MM.1S (cell line): ENCODE data around the gene SLC5A5.

Experiments used
- CTCF ChIP-seq: fragments of 300-600 bp; sonication (generic); IDR thresholded peaks from 2 replicates; pipeline ENCODE4 v1.5.1; 2016; ENCODE audit warnings: antibody characterized with exemption, low read length, mixed read lengths
- EZH2 ChIP-seq: fragments of 300-600 bp; sonication (generic); optimal IDR thresholded peaks from 2 replicates; pipeline ENCODE3; 2017; ENCODE audit warnings: low read depth, mild to moderate bottlenecking, antibody characterized with exemption, low read length, mixed read lengths

GRCh38 chr19:17843908-17844490 is 27.7 kb upstream of the SLC5A5 start:
- no peak for TF ChIP-seq CTCF
- TF ChIP-seq EZH2, result no peak
